SK-N-SH treated with all-trans-retinoic acid at 6 μM for 48 hours (cell line): ENCODE results near the gene VAV3.

Experiments used
- ATAC-seq: fragments of 200-7000 bp; cut with Tn5 transposase; 3 replicates; pipeline ENCODE4 v1.9.1; 2020; ENCODE audit warnings: mild to moderate bottlenecking, moderate library complexity
- ARNTL ChIP-seq: fragments of 450-650 bp; formaldehyde crosslinking; IDR thresholded peaks from 2 replicates; pipeline ENCODE4 v1.5.0; 2020; ENCODE audit warnings: low read depth, mild to moderate bottlenecking, moderate library complexity, borderline replicate concordance
- BACH2 ChIP-seq: fragments of 250-450 bp; sonication (Bioruptor Pico); IDR thresholded peaks from 2 replicates; pipeline ENCODE4 v1.9.0; 2021; ENCODE audit warnings: mild to moderate bottlenecking, borderline replicate concordance
- CSDC2 ChIP-seq: fragments of 250-450 bp; sonication (Bioruptor Pico); IDR thresholded peaks from 2 replicates; pipeline ENCODE4 v1.5.0; 2020; ENCODE audit warnings: mild to moderate bottlenecking, moderate library complexity
- CSRNP3 ChIP-seq: fragments of 250-450 bp; sonication (Bioruptor Pico); IDR thresholded peaks from 2 replicates; pipeline ENCODE4 v1.5.1; 2021; ENCODE audit warnings: mild to moderate bottlenecking, moderate library complexity
- ESRRG ChIP-seq: fragments of 250-450 bp; sonication (Bioruptor Pico); IDR thresholded peaks from 2 replicates; pipeline ENCODE4 v1.6.1; 2021; ENCODE audit warnings: mild to moderate bottlenecking
- GLIS3 ChIP-seq: fragments of 250-450 bp; sonication (Bioruptor Pico); IDR thresholded peaks from 2 replicates; pipeline ENCODE4 v1.5.0; 2020; ENCODE audit warnings: mild to moderate bottlenecking, moderate library complexity
- ISL1 ChIP-seq: fragments of 250-450 bp; sonication (Bioruptor Pico); IDR thresholded peaks from 2 replicates; pipeline ENCODE4 v2.1.2; 2022; ENCODE audit warnings: mild to moderate bottlenecking, moderate library complexity
- OSR1 ChIP-seq: fragments of 250-450 bp; sonication (Bioruptor Pico); IDR thresholded peaks from 2 replicates; pipeline ENCODE4 v1.8.0; 2022; ENCODE audit warnings: moderate library complexity, mild to moderate bottlenecking, inconsistent platforms
- PATZ1 ChIP-seq: fragments of 250-450 bp; sonication (Bioruptor Pico); IDR thresholded peaks from 2 replicates; pipeline ENCODE4 v1.8.0; 2020; ENCODE audit warnings: mild to moderate bottlenecking, moderate library complexity, borderline replicate concordance
- PPARA ChIP-seq: fragments of 250-450 bp; sonication (Bioruptor Pico); IDR thresholded peaks from 2 replicates; pipeline ENCODE4 v1.5.0; 2020; ENCODE audit warnings: mild to moderate bottlenecking, borderline replicate concordance
- RARB ChIP-seq: fragments of 250-450 bp; sonication (Bioruptor Pico); IDR thresholded peaks from 2 replicates; pipeline ENCODE4 v1.8.0; 2021; ENCODE audit warnings: mild to moderate bottlenecking, moderate library complexity
- SNAI2 ChIP-seq: fragments of 250-450 bp; sonication (Bioruptor Pico); IDR thresholded peaks from 2 replicates; pipeline ENCODE4 v1.5.0; 2020; ENCODE audit warnings: mild to moderate bottlenecking, moderate library complexity
- TCF4 ChIP-seq: fragments of 250-450 bp; sonication (Bioruptor Pico); IDR thresholded peaks from 2 replicates; pipeline ENCODE4 v1.8.0; 2021; ENCODE audit warnings: mild to moderate bottlenecking, moderate library complexity, borderline replicate concordance
- TOX ChIP-seq: fragments of 250-450 bp; sonication (Bioruptor Pico); IDR thresholded peaks from 2 replicates; pipeline ENCODE4 v1.8.0; 2021; ENCODE audit warnings: mild to moderate bottlenecking, moderate library complexity, borderline replicate concordance
- TSHZ2 ChIP-seq: fragments of 250-450 bp; sonication (Bioruptor Pico); IDR thresholded peaks from 2 replicates; pipeline ENCODE4 v1.5.0; 2020; ENCODE audit warnings: mild to moderate bottlenecking, moderate library complexity
- ZC3H10 ChIP-seq: fragments of 250-450 bp; sonication (Bioruptor Pico); IDR thresholded peaks from 2 replicates; pipeline ENCODE4 v1.5.1; 2021; ENCODE audit warnings: mild to moderate bottlenecking, moderate library complexity
- ZFP3 ChIP-seq: fragments of 250-450 bp; sonication (Bioruptor Pico); IDR thresholded peaks from 2 replicates; pipeline ENCODE4 v1.5.0; 2020; ENCODE audit warnings: mild to moderate bottlenecking, moderate library complexity
- ZFP30 ChIP-seq: fragments of 450-650 bp; formaldehyde crosslinking; IDR thresholded peaks from 2 replicates; pipeline ENCODE4 v1.5.0; 2022; ENCODE audit warnings: mild to moderate bottlenecking, moderate library complexity
- ZNF565 ChIP-seq: fragments of 450-650 bp; formaldehyde crosslinking; conservative IDR thresholded peaks from 2 replicates; pipeline ENCODE4 v1.5.0; 2020; ENCODE audit warnings: low read depth, mild to moderate bottlenecking, moderate library complexity
- ZNF70 ChIP-seq: fragments of 450-650 bp; formaldehyde crosslinking; IDR thresholded peaks from 2 replicates; pipeline ENCODE4 v1.5.0; 2020; ENCODE audit warnings: mild to moderate bottlenecking, moderate library complexity
- ZNF8 ChIP-seq: fragments of 450-650 bp; formaldehyde crosslinking; IDR thresholded peaks from 2 replicates; pipeline ENCODE4 v1.5.0; 2020; ENCODE audit warnings: mild to moderate bottlenecking, moderate library complexity
- TF ChIP-seq, protein P1 (sequence below): fragments of 250-450 bp; sonication (Bioruptor Pico); IDR thresholded peaks from 2 replicates; pipeline ENCODE4 v1.5.1; 2020; ENCODE audit warnings: low read depth, mild to moderate bottlenecking, moderate library complexity

Gene VAV3

GRCh38 chr1:107647012-107647411, 318.0 kb downstream of the VAV3 start:
- ATAC-seq = no peak
- TF ChIP-seq ZC3H10 (CRISPR knock-in tag) (no peak), GLIS3 (no peak), ZNF565 (CRISPR knock-in tag) (no peak), TSHZ2 (CRISPR knock-in tag) (no peak), OSR1 (no peak), ZFP30 (CRISPR knock-in tag) (no peak), CSRNP3 (CRISPR knock-in tag) (no peak), CSDC2 (no peak), ZFP3 (CRISPR knock-in tag) (no peak), PPARA (CRISPR knock-in tag) (no peak), ESRRG (no peak), ISL1 (CRISPR knock-in tag) (no peak), PATZ1 (CRISPR knock-in tag) (no peak), BACH2 (CRISPR knock-in tag) (no peak), TCF4 (no peak), ARNTL (CRISPR knock-in tag) (no peak)

GRCh38 chr1:107643766-107644165, 321.2 kb downstream of the VAV3 start:
- ATAC-seq = no peak
- TF ChIP-seq ZNF565 (CRISPR knock-in tag) (no peak), TCF4 (0 out of 2 replicates have a peak, but pooled peaks have one; percentile 8)
- TF ChIP-seq, all 23 proteins: peak for 1

GRCh38 chr1:107640207-107640606, 324.8 kb downstream of the VAV3 start:
- TF ChIP-seq ZFP3 (CRISPR knock-in tag) (no peak), TOX (no peak), ISL1 (CRISPR knock-in tag) (no peak), ZNF565 (CRISPR knock-in tag) (no peak), ESRRG (no peak), GLIS3 (no peak), ZFP30 (CRISPR knock-in tag) (no peak), PPARA (CRISPR knock-in tag) (no peak), RARB (CRISPR knock-in tag) (no peak), PATZ1 (CRISPR knock-in tag) (no peak), ZC3H10 (CRISPR knock-in tag) (no peak), TCF4 (no peak), ZNF8 (CRISPR knock-in tag) (no peak), ZNF70 (no peak), BACH2 (CRISPR knock-in tag) (no peak), OSR1 (no peak), SNAI2 (CRISPR knock-in tag) (no peak)
- TF ChIP-seq, protein P1, sequence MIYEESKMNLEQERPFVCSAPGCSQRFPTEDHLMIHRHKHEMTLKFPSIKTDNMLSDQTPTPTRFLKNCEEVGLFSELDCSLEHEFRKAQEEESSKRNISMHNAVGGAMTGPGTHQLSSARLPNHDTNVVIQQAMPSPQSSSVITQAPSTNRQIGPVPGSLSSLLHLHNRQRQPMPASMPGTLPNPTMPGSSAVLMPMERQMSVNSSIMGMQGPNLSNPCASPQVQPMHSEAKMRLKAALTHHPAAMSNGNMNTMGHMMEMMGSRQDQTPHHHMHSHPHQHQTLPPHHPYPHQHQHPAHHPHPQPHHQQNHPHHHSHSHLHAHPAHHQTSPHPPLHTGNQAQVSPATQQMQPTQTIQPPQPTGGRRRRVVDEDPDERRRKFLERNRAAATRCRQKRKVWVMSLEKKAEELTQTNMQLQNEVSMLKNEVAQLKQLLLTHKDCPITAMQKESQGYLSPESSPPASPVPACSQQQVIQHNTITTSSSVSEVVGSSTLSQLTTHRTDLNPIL (CRISPR knock-in tag) = no peak
- ATAC-seq = no peak
